ENCODE data around the gene FBXO9. TPM values are rescaled to one million over a fixed set of nuclear protein-coding genes. Genes with fewer than 3 reads are reported as not detected.

Gene FBXO9
- total RNA-seq, 1 donor from 2014 or later: 50.8 TPM

GRCh38 chr6:53020005-53020744, 45.0 kb upstream of the FBXO9 start:
- no peak for DNase-seq (ENCODE audit: low spot score)
- Histone ChIP-seq H3K4me2 (no peak overlapping the region), H3K9ac (no peak overlapping the region), H4K20me1 (ENCODE audit: low read depth) (no peaks in the 10 kb centered on the region), H3K4me1 (no peaks in the 10 kb centered on the region), H3K79me2 (ENCODE audit: low read depth) (no peaks in the 10 kb centered on the region), H3K27ac (no peak overlapping the region), H3F3A (ENCODE audit: low read depth) (no peaks in the 10 kb centered on the region), H3K4me3 (no peak overlapping the region), H3K27me3 (no peaks in the 10 kb centered on the region), H3K36me3 (peaks cover 6% of the 10 kb centered on the region), H2AFZ (replicated peaks) (no peak overlapping the region), H3K9me3 (ENCODE audit: low read depth) (no peaks in the 10 kb centered on the region)
- no peak overlapping the region for H3K27ac Mint-ChIP-seq
- no peaks in the 10 kb centered on the region for H3K4me1 Mint-ChIP-seq
- TF ChIP-seq EZH2phosphoT487 (IDR thresholded peaks at IDR 0.05): no peak
- no peak for TF ChIP-seq CTCF (IDR thresholded peaks at IDR 0.05)
- TF ChIP-seq EZH2 (IDR thresholded peaks at IDR 0.05): no peak
- H3K9me3 Mint-ChIP-seq: no peaks in the 10 kb centered on the region
- peaks cover 20% of the 10 kb centered on the region for H3K36me3 Mint-ChIP-seq
- no peak overlapping the region for H3K4me3 Mint-ChIP-seq
- H3K27me3 Mint-ChIP-seq (ENCODE audit: insufficient read depth, low read depth): no peaks in the 10 kb centered on the region

GRCh38 chr6:53023323-53023722, 41.9 kb upstream of the FBXO9 start:
- no peak overlapping the region for H3K9ac ChIP-seq
- no peaks in the 10 kb centered on the region for H3K9me3 Mint-ChIP-seq
- H3K4me1 ChIP-seq: no peaks in the 10 kb centered on the region
- H3K36me3 Mint-ChIP-seq: peaks cover 16% of the 10 kb centered on the region
- H3K27ac Mint-ChIP-seq: no peak overlapping the region
- H3K79me2 ChIP-seq (ENCODE audit: low read depth): no peaks in the 10 kb centered on the region
- no peaks in the 10 kb centered on the region for H3K27me3 Mint-ChIP-seq (ENCODE audit: insufficient read depth, low read depth)
- H3K9me3 ChIP-seq (ENCODE audit: low read depth): no peaks in the 10 kb centered on the region
- no peak for TF ChIP-seq CTCF (IDR thresholded peaks at IDR 0.05)
- TF ChIP-seq EZH2 (IDR thresholded peaks at IDR 0.05): no peak
- TF ChIP-seq EZH2phosphoT487 (IDR thresholded peaks at IDR 0.05): no peak
- no peak overlapping the region for H3K27ac ChIP-seq
- H3K36me3 ChIP-seq: no peaks in the 10 kb centered on the region
- H4K20me1 ChIP-seq (ENCODE audit: low read depth): no peaks in the 10 kb centered on the region
- no peak overlapping the region for H3K4me3 Mint-ChIP-seq
- no peak overlapping the region for H2AFZ ChIP-seq (replicated peaks)
- H3K4me1 Mint-ChIP-seq: no peaks in the 10 kb centered on the region
- no peak overlapping the region for H3K4me3 ChIP-seq
- no peaks in the 10 kb centered on the region for H3F3A ChIP-seq (ENCODE audit: low read depth)
- no peak overlapping the region for H3K4me2 ChIP-seq
- no peaks in the 10 kb centered on the region for H3K27me3 ChIP-seq
- no peak for DNase-seq (ENCODE audit: low spot score)

- Mint-ChIP-seq H3K4me3 (no peak overlapping the region), H3K27me3 (ENCODE audit: insufficient read depth, low read depth) (no peaks in the 10 kb centered on the region), H3K27ac (no peak overlapping the region), H3K36me3 (peaks cover 22% of the 10 kb centered on the region), H3K9me3 (no peaks in the 10 kb centered on the region), H3K4me1 (no peaks in the 10 kb centered on the region)
- TF ChIP-seq CTCF (IDR thresholded peaks at IDR 0.05) (no peak), EZH2 (IDR thresholded peaks at IDR 0.05) (no peak), EZH2phosphoT487 (IDR thresholded peaks at IDR 0.05) (no peak)
- no peaks in the 10 kb centered on the region for H3F3A ChIP-seq (ENCODE audit: low read depth)
- no peak overlapping the region for H3K4me2 ChIP-seq
- no peak overlapping the region for H3K4me3 ChIP-seq
- H3K9ac ChIP-seq: no peak overlapping the region
- H3K4me1 ChIP-seq: no peaks in the 10 kb centered on the region
- no peaks in the 10 kb centered on the region for H3K27me3 ChIP-seq
- H4K20me1 ChIP-seq (ENCODE audit: low read depth): no peaks in the 10 kb centered on the region
- H3K79me2 ChIP-seq (ENCODE audit: low read depth): no peaks in the 10 kb centered on the region
- no peak overlapping the region for H3K27ac ChIP-seq
- H3K9me3 ChIP-seq (ENCODE audit: low read depth): no peaks in the 10 kb centered on the region
- no peak overlapping the region for H2AFZ ChIP-seq (replicated peaks)
- H3K36me3 ChIP-seq: peaks cover 9% of the 10 kb centered on the region
- no peak for DNase-seq (ENCODE audit: low spot score)
Measured at GRCh38 chr6:53026526-53026925, 38.7 kb upstream of the FBXO9 start.

All from neural progenitor cell (in vitro differentiated cells).